GM12865 (cell line): ENCODE results near the gene RUSC1.

Source experiments
- DNase-seq: peaks from one replicate; pipeline ENCODE4 v3.0.0; 2010; ENCODE audit warnings: low read depth
- H3K4me3 ChIP-seq: 2 replicates; pipeline ENCODE4 v1.5.1; 2011; ENCODE audit warnings: mild to moderate bottlenecking, low read depth, low read length, control low read depth
- CTCF ChIP-seq: IDR thresholded peaks from 2 replicates; pipeline ENCODE4 v1.5.1; 2011; ENCODE audit warnings: low read length, control low read depth, low read depth, inconsistent platforms; ENCODE audit not compliant: insufficient read depth; ENCODE audit errors: missing control alignments

Gene RUSC1

GRCh38 chr1:155322953-155323728, 2.4 kb downstream of the RUSC1 start:
- peak; percentile 89 for DNase-seq

GRCh38 chr1:155323729-155324036, 3.0 kb downstream of the RUSC1 start:
- DNase-seq, result peak; percentile 93
- no peak for TF ChIP-seq CTCF
- peak overlapping the region; percentile 86 for H3K4me3 ChIP-seq

More at GRCh38 chr1:155322953-155323728, 2.4 kb downstream of the RUSC1 start:
- peak overlapping the region; percentile 86 for H3K4me3 ChIP-seq
- peak; percentile 95 for TF ChIP-seq CTCF

GRCh38 chr1:155324037-155324716, 3.5 kb downstream of the RUSC1 start:
- peak overlapping the region; percentile 86 for H3K4me3 ChIP-seq
- DNase-seq, result peak; percentile 95
- no peak for TF ChIP-seq CTCF

- TF ChIP-seq CTCF, result peak; percentile 31
- peak overlapping the region; percentile 86 for H3K4me3 ChIP-seq
- no peak for DNase-seq
Measured at GRCh38 chr1:155324717-155325602, 4.3 kb downstream of the RUSC1 start.

GRCh38 chr1:155325603-155325893, 4.9 kb downstream of the RUSC1 start:
- no peak for DNase-seq
- no peak for TF ChIP-seq CTCF
- no peak overlapping the region for H3K4me3 ChIP-seq

GRCh38 chr1:155326020-155326526, 5.4 kb downstream of the RUSC1 start:
- H3K4me3 ChIP-seq, result no peak overlapping the region
- no peak for DNase-seq
- TF ChIP-seq CTCF, result no peak
